Hepatocyte (in vitro differentiated cells): ENCODE results near the gene RORC. TPM values are rescaled to one million over a fixed set of nuclear protein-coding genes. Genes with fewer than 3 reads are reported as not detected.

Experiments used
- DNase-seq: peaks from one replicate; pipeline ENCODE4 v3.0.0-alpha.2; 2016; ENCODE audit warnings: low spot score
- H2AFZ ChIP-seq: fragments of 200-600 bp; sonication (generic); 2 replicates; pipeline ENCODE4 v1.6.0; 2016; ENCODE audit warnings: antibody characterized with exemption, mild to moderate bottlenecking
- H3K27ac ChIP-seq: fragments of 200-600 bp; sonication (generic); 2 replicates; pipeline ENCODE4 v1.5.1; 2016; ENCODE audit warnings: mild to moderate bottlenecking
- H3K27me3 ChIP-seq: fragments of 200-600 bp; sonication (generic); 2 replicates; pipeline ENCODE4 v1.6.1; 2016
- H3K36me3 ChIP-seq: fragments of 200-600 bp; sonication (generic); replicated peaks from 2 replicates; pipeline ENCODE4 v1.5.1; 2016; ENCODE audit warnings: low read depth; ENCODE audit not compliant: insufficient read depth
- H3K4me1 ChIP-seq: fragments of 200-600 bp; sonication (generic); 2 replicates; pipeline ENCODE4 v1.5.1; 2016; ENCODE audit warnings: mild to moderate bottlenecking, moderate library complexity; ENCODE audit not compliant: insufficient read depth
- H3K4me2 ChIP-seq: fragments of 200-600 bp; sonication (generic); 2 replicates; pipeline ENCODE4 v1.6.0; 2016
- H3K4me3 ChIP-seq: fragments of 200-600 bp; sonication (generic); 2 replicates; pipeline ENCODE4 v1.5.1; 2016; ENCODE audit warnings: mild to moderate bottlenecking
- H3K79me2 ChIP-seq: fragments of 200-600 bp; sonication (generic); 2 replicates; pipeline ENCODE4 v1.6.0; 2017; ENCODE audit warnings: mild to moderate bottlenecking
- H3K9me2 ChIP-seq: fragments of 200-600 bp; sonication (generic); replicated peaks from 2 replicates; pipeline ENCODE4 v1.6.0; 2017; ENCODE audit warnings: mild to moderate bottlenecking; ENCODE audit not compliant: insufficient read depth
- H3K9me3 ChIP-seq: fragments of 200-600 bp; sonication (generic); 2 replicates; pipeline ENCODE4 v1.5.1; 2016; ENCODE audit warnings: low read depth, mild to moderate bottlenecking
- H4K20me1 ChIP-seq: fragments of 200-600 bp; sonication (generic); 2 replicates; pipeline ENCODE4 v1.6.0; 2016; ENCODE audit warnings: mild to moderate bottlenecking; ENCODE audit not compliant: insufficient read depth, poor library complexity, severe bottlenecking
- EZH2 ChIP-seq: fragments of 200-600 bp; sonication (generic); IDR thresholded peaks from 2 replicates; pipeline ENCODE4 v1.6.1; 2016; ENCODE audit warnings: antibody characterized with exemption, mild to moderate bottlenecking, borderline replicate concordance
- EZH2phosphoT487 ChIP-seq: fragments of 200-600 bp; sonication (generic); IDR thresholded peaks from one replicate; pipeline ENCODE4 v1.6.1; 2018; ENCODE audit warnings: antibody characterized with exemption, mild to moderate bottlenecking, low read depth, moderate library complexity; ENCODE audit not compliant: unreplicated experiment, severe bottlenecking
- WGBS: methylation state at CpG from one replicate; pipeline ENCODE4 v1.1.6; 2016; ENCODE audit warnings: low lambda C conversion rate; ENCODE audit errors: missing lambda C conversion rate; 5-methylcytosine and 5-hydroxymethylcytosine counted together
- polyA plus RNA-seq: library from polyadenylated mRNA; unstranded; fragments of >200 nt; fragmentation: Nextera tagmentation; extraction: Ambion mirVana; gene quantifications from 2 replicates; pipeline ENCODE4 v1.2.1, GENCODE V29; 2016
- total RNA-seq: library from RNA; depleted of rRNA; stranded (reverse); fragments of >200 nt; gene quantifications from 2 replicates; pipeline ENCODE4 v1.2.3, GENCODE V29; 2014
- TF ChIP-seq, protein P1 (sequence below): fragments of 200-600 bp; sonication (generic); IDR thresholded peaks from 2 replicates; pipeline ENCODE4 v1.5.1; 2016; ENCODE audit warnings: antibody characterized with exemption, mild to moderate bottlenecking; ENCODE audit not compliant: poor library complexity

The RORC gene
- total and polyA plus RNA-seq, 2 experiments from 2014 or later = 0.60 to 1.3 TPM

DNA sequence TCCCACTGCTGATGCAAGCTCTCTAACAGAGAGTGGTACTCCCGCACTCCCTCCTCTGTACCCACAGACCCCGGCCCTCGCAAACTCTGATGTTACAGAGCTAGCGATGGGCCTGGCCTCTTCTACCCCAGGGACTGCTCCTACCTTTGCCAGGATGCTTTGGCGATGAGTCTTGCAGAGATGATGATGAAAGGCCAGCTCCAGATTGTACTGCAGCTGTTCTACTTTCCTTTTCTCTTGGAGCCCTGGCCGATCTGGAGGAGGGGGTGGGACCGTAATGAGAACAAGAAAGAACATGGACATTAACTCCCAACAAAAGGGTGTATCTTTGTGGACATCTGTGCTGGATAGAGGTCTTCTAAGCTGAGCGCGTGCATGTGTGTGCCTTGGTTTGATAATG lies 20.4 kb downstream of the RORC start:
- no peaks in the 10 kb centered on the region for H3K9me2 ChIP-seq

DNA sequence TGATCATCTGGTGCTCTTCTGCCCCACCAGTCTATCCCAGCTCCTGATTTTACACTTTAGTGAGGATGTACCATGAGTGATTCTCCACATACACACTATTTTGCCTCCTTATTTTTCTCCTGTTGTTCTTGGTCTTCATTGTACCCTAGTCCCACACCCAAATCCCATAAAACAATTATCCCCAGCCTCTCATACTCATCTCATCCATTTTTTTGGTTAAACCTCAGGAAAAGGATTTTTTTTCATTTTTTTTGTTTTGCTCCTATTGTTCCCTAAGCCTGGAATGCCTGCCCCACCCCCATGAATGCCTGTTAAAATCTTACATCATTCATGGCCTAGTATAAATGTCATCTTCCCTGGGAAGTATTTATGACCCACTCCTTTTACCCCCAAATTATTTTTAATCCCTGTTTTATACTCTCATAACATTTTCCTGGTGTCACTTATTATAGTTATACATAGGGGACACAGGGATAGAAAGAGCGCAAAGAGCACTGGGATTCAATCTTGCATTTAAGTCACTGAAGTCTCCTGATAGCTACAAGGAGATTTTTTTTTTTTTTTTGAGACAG lies 21.5 kb downstream of the RORC start:
- Histone ChIP-seq H2AFZ (no peak overlapping the region), H3K4me1 (no peaks in the 10 kb centered on the region), H3K36me3 (no peaks in the 10 kb centered on the region), H3K4me2 (no peak overlapping the region), H3K27ac (no peak overlapping the region), H3K9me2 (no peaks in the 10 kb centered on the region), H3K4me3 (no peak overlapping the region), H3K9me3 (no peaks in the 10 kb centered on the region), H3K27me3 (no peaks in the 10 kb centered on the region), H4K20me1 (no peaks in the 10 kb centered on the region), H3K79me2 (no peaks in the 10 kb centered on the region)
- WGBS = 86% methylated on average over 1 of the region's 1 CpG
- no peak for TF ChIP-seq EZH2
- no peak for TF ChIP-seq EZH2phosphoT487
- TF ChIP-seq, protein P1, sequence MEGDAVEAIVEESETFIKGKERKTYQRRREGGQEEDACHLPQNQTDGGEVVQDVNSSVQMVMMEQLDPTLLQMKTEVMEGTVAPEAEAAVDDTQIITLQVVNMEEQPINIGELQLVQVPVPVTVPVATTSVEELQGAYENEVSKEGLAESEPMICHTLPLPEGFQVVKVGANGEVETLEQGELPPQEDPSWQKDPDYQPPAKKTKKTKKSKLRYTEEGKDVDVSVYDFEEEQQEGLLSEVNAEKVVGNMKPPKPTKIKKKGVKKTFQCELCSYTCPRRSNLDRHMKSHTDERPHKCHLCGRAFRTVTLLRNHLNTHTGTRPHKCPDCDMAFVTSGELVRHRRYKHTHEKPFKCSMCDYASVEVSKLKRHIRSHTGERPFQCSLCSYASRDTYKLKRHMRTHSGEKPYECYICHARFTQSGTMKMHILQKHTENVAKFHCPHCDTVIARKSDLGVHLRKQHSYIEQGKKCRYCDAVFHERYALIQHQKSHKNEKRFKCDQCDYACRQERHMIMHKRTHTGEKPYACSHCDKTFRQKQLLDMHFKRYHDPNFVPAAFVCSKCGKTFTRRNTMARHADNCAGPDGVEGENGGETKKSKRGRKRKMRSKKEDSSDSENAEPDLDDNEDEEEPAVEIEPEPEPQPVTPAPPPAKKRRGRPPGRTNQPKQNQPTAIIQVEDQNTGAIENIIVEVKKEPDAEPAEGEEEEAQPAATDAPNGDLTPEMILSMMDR = no peak
- DNase-seq = no peak

More for the DNA sequence above, 20.4 kb downstream of the RORC start:
- Histone ChIP-seq H3K4me1 (no peaks in the 10 kb centered on the region), H3K9me3 (no peaks in the 10 kb centered on the region), H3K4me2 (no peak overlapping the region), H3K36me3 (no peaks in the 10 kb centered on the region), H3K4me3 (no peak overlapping the region), H2AFZ (no peak overlapping the region), H3K27ac (no peak overlapping the region), H3K27me3 (no peaks in the 10 kb centered on the region), H4K20me1 (no peaks in the 10 kb centered on the region), H3K79me2 (no peaks in the 10 kb centered on the region)
- no peak for TF ChIP-seq EZH2phosphoT487
- no peak for TF ChIP-seq EZH2
- TF ChIP-seq, protein P1 = no peak
- WGBS = 91% methylated on average over 9 of the region's 9 CpGs
- no peak for DNase-seq

DNA sequence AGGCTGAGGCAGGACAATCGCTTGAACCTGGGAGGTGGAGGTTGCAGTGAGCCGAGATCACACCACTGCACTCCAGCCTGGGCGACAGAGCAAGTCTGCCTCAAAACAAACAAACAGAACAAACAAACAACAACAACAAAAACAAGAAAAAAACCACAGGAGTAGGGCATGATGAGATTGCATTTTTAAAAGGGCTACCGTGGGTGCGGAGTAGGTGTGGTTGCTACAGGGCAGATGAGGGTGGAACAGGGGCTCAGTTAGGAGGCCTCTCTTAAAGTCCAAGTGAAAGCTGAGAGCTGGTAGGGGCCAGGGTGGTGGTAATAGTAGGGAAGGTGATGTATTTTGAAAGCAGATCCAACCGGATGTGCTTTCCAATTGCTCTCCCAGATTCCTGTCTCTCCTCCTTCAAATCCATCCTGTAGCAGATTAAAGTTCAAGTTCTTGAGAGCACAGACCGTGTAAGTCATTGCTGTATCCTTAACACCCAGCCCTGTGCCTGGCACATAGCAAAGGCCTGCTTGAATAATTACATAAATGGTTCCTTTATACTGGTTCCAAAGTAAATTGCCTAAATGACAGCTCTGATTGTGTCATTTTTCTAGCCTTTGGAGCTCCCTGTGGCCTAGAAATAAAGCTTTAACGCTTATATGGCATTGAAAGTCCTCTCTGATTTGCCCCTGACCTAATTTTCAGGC lies 22.2 kb downstream of the RORC start:
- no peaks in the 10 kb centered on the region for H3K79me2 ChIP-seq
- no peak overlapping the region for H3K4me3 ChIP-seq
- no peak for DNase-seq
- 71% methylated on average over 8 of the region's 8 CpGs for WGBS
- no peaks in the 10 kb centered on the region for H3K36me3 ChIP-seq
- no peaks in the 10 kb centered on the region for H3K9me3 ChIP-seq
- no peaks in the 10 kb centered on the region for H3K9me2 ChIP-seq
- no peak overlapping the region for H3K27ac ChIP-seq
- no peak overlapping the region for H2AFZ ChIP-seq
- no peaks in the 10 kb centered on the region for H4K20me1 ChIP-seq
- H3K27me3 ChIP-seq = no peaks in the 10 kb centered on the region
- TF ChIP-seq EZH2 = no peak
- TF ChIP-seq, protein P1 = no peak
- TF ChIP-seq EZH2phosphoT487 = no peak
- H3K4me2 ChIP-seq = no peak overlapping the region
- no peaks in the 10 kb centered on the region for H3K4me1 ChIP-seq
